Cardiac fibroblast (primary cell): ENCODE results near the gene JAZF1.

Experiments used
- DNase-seq, 2 donors: peaks; one replicate each; pipeline versions ENCODE4 v3.0.0 to v3.0.0-alpha.2; 2010; ENCODE audit warnings: low read depth in 2 of 2
- H3K4me3 ChIP-seq, 2 donors: replicated peaks in 1 of 2; 1 replicate in 1 of 2; 2 replicates in 1 of 2; pipeline ENCODE4 v1.5.1; 2011; ENCODE audit warnings: low read depth in 2 of 2, low read length in 2 of 2, mild to moderate bottlenecking in 2 of 2, moderate library complexity in 1 of 2
- TF ChIP-seq, protein P1 (sequence below): IDR thresholded peaks from one replicate; pipeline ENCODE4 v1.5.1; 2011; ENCODE audit warnings: low read depth, mild to moderate bottlenecking, low read length, inconsistent platforms

JAZF1 gene

DNA sequence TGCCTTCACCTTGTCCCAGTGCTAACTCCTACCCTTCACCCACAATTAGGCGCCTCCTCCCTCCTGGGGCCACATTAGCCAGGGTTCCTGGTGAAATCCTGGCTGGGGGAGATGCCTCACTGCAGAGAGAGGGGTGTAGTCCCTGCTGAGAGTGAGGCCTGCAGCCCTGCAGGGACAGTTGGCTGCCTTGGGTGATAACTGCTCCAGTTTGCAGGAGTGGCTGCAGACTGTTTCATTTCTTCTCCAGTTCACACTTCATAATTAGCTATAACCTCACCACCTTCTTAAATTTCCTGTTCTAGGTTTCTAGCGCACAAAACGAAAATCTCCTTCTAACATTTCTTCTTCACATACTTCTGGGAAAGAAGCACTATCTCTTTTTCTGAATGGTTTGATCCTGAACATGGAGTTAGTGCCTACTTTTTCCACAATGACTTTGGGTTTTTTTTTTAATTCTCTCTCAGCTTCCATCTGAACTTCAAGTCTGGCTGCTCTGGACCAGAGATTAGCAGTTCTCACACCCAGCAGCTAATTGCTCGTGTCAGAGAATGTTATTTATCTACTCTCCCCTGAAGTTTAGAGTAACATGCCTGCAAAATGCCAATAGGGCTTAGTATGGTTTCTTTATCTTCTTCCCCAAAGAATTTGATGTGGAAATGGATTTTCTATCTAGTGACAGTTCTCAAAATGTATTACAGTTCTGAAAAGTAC is 15.5 kb upstream of the JAZF1 start:
- no peak for DNase-seq
- TF ChIP-seq, protein P1, sequence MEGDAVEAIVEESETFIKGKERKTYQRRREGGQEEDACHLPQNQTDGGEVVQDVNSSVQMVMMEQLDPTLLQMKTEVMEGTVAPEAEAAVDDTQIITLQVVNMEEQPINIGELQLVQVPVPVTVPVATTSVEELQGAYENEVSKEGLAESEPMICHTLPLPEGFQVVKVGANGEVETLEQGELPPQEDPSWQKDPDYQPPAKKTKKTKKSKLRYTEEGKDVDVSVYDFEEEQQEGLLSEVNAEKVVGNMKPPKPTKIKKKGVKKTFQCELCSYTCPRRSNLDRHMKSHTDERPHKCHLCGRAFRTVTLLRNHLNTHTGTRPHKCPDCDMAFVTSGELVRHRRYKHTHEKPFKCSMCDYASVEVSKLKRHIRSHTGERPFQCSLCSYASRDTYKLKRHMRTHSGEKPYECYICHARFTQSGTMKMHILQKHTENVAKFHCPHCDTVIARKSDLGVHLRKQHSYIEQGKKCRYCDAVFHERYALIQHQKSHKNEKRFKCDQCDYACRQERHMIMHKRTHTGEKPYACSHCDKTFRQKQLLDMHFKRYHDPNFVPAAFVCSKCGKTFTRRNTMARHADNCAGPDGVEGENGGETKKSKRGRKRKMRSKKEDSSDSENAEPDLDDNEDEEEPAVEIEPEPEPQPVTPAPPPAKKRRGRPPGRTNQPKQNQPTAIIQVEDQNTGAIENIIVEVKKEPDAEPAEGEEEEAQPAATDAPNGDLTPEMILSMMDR = no peak

DNA sequence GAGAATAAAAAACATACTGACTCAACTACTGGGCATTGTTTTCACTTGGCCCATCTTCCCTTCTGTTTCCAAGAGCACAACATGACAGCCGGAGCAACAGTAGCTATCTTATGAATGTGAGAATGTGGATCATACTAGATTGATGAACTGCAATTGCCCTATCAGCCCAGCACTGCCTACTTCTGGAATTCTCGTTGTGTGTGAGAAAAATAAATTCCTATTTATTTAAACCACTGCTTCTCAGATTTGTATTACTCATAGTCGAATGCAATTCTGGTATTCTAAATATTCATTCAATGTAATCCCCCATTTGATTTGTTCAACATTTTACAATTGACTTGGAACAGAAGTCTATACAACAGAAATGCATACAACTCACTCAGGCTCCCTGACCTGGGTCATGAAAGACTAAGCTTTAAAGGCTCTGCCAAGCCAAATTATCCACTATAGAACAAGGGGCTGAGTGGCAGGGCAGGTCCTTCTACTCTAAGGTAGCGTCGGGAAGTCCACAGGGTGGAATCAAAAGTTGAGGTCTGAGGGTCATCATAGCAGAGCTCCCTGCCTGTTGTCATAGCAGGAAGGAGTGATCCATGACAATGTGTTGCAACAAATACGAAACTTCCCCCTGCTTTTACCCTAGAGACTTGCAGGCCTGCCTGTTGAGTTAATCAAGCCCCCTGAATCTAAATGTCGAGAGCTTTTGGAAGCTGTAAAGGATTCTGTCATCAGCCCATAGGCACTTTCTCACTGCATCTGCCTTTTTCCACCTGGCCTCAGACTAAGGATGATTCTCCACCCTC is 12.4 kb upstream of the JAZF1 start:
- TF ChIP-seq, protein P1 = no peak
- H3K4me3 ChIP-seq = no peak overlapping the region
- peak in 1 of 2 donors; percentile 31 for DNase-seq

More for the DNA sequence above, 15.5 kb upstream of the JAZF1 start:
- H3K4me3 ChIP-seq = no peak overlapping the region

DNA sequence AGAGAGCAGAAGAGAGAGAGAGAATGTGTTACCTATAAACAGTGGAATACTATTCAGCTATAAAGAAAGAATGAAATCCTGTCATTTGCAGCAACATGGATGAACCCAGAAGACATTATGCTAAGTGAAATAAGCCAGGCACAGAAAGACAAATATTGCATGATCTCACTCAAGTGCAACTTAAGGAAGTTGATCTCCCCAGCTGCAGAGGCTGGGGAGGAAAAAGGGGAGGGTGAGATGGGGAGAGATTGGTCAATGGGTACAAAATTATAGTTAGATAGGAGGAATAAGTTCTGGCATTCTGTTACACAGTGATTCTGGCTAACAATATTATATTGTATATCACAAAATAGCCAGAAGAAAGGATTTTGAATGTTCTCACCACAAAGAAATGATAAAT is 11.2 kb upstream of the JAZF1 start:
- no peak for DNase-seq
- TF ChIP-seq, protein P1 = no peak
- no peak overlapping the region for H3K4me3 ChIP-seq

DNA sequence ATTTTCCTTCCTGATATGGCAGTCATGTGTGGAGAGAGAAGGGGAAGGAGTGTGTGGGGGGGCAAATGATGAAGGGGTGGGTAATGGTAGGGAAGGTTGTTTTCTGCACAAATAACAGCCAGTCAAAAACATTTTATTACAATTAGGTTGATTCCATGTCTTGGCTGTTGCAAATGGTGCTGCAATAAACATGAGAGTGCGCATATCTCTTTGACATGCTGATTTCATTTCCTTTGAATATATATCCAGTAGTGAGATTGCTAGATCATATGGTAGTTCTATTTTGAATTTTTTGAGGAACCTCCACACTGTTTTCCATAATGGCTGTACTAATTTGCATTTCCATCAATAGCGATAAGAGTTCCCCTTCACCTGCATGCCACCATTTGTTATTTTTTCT is 10.6 kb upstream of the JAZF1 start:
- TF ChIP-seq, protein P1 = no peak
- no peak for DNase-seq
- no peak overlapping the region for H3K4me3 ChIP-seq

DNA sequence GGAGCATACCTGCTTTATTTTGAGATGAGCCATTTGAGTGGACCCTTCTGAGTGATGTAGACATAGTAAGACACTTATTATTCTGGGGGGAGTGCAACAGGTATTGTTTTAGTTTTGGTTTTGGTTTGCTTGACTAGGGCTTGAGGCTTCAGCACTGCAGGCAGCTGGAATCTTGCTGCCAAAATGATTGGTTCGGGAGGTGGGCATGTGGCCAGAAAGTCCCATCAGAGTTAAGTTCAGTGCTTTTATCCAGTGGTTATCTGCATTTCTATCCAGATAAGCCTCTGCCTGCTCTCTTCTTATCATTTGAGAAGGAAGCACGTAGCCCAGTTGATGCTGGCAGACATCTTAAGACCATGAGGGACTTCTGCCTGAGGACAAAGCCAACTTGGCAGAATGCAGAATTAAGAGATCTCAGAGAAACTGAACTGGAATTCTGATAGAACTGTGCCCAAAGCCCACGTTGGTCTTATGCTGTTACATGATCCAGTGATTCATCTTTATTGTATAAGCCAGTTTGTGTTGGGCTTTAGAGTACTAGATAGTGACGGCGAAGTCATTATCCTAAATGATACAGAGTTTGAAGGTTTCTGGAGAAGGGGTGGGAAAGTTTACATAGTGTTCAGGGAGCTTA is 9.6 kb upstream of the JAZF1 start:
- no peak for DNase-seq
- no peak overlapping the region for H3K4me3 ChIP-seq
- TF ChIP-seq, protein P1 = no peak

DNA sequence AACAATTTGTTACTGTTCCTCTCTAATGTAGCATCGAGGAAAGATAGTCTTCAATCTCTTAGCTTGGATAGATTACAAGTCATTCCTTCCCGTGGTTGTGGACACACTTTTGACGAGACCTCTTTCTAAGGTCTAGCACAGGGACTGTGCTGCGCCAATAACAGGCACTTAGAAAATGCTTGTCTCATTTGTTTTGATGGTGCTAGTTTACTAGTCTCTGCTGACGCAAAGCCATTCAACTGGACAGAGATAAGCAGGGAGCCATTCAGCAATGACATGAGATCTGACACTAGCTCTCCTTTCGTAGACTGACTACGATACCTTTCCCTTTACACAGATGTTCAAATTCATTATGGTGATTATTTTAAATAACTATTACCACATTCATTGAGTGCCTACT is 6.4 kb upstream of the JAZF1 start:
- TF ChIP-seq, protein P1 = no peak
- no peak for DNase-seq
- H3K4me3 ChIP-seq = no peak overlapping the region
